ENCODE data around the gene CABLES1.
A peak's percentile ranks its signal among the peaks of the same experiment; 100 is the strongest.
"Not testable (repeated sequence)": the region's sequence is repeated elsewhere in the genome, so short reads cannot be mapped to it uniquely, and the experiment has no call there.

CABLES1 gene, protein sequence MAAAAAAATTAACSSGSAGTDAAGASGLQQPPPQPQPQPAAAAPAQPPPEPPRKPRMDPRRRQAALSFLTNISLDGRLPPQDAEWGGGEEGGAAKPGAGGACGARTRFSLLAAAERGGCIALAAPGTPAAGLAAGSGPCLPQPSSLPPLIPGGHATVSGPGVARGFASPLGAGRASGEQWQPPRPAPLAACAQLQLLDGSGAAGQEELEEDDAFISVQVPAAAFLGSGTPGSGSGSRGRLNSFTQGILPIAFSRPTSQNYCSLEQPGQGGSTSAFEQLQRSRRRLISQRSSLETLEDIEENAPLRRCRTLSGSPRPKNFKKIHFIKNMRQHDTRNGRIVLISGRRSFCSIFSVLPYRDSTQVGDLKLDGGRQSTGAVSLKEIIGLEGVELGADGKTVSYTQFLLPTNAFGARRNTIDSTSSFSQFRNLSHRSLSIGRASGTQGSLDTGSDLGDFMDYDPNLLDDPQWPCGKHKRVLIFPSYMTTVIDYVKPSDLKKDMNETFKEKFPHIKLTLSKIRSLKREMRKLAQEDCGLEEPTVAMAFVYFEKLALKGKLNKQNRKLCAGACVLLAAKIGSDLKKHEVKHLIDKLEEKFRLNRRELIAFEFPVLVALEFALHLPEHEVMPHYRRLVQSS

DNA sequence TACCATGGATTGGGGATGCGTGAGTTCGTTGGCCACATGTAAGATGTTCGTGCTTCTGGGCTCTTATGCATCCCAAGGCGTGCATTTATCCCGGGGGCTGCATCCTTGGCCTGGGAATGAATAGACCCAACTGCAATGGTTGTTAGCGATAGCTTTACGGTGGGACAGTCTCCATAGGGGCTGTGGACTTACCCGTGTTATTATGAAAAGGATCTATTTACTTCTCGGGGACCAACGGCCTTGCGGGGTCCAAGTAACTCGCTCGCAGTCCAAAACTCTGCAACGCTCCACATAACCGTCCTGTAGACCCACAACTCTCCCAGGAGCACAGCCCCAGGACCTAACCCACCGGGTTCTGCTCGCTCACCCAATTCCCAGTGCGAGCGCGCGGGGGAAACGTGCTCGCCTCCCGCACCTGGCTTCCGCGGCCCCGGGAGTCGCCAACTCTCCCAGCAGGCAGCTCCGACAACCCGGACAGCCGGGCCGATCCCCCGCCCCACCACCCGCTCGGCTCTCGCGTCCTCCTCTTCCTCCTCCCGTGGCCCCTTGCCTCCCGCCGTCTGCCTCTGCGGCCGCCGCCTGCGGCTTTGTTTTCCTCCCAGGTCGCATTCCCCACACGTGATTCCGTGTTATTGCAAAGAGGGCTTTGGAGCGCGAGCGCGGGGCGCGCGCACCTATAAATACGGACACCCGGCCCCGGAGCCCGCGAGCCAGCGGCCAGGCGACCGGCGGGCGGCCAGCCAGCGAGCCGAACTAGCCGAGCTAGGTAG lies at the start of gene CABLES1:
Gene CABLES1 (plus strand): TSS at position 706 of the 770 bp plus-strand sequence. CDS start 278 bp downstream, outside the sequence.
- peak; percentile 8 for DNase-seq

DNA sequence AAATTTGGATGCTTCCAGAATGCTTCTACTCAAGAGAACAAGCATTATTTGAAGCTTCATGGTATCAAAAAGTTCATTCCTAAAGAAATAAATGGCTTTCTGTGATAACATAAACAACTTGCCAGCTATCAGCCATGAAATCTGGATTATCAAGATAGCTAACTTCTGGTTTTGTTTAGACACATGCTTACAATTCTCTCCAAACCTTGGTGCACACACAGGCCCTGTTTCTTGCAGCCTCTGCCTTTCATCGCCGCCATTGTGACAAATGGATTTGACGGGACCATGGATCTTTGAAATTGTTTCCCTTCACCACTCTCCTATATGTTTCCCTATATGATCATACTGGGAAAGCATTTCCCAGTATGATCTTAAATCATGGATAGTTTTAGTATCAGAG lies 47.9 kb upstream of the CABLES1 start:
- DNase-seq, result no peak

DNA sequence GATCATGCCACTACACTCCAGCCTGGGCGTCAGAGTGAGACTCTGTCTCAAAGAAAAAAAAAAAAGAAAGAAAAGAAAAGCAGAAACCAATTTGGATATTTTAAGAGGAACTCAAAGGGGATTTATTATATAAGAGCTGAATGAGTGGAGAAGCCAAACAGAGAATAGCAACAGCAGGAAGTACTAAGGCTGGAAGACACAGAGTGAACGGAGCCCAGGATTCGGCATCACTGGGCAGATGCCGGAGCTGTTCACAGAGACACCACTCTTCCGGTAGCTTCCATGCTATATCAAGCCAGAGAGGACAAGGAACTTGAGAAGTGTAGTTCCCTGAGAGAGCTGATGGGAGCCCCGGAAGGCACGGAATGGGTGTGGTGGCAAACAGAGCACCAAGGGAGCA lies 47.0 kb upstream of the CABLES1 start:
- no peak for DNase-seq

DNA sequence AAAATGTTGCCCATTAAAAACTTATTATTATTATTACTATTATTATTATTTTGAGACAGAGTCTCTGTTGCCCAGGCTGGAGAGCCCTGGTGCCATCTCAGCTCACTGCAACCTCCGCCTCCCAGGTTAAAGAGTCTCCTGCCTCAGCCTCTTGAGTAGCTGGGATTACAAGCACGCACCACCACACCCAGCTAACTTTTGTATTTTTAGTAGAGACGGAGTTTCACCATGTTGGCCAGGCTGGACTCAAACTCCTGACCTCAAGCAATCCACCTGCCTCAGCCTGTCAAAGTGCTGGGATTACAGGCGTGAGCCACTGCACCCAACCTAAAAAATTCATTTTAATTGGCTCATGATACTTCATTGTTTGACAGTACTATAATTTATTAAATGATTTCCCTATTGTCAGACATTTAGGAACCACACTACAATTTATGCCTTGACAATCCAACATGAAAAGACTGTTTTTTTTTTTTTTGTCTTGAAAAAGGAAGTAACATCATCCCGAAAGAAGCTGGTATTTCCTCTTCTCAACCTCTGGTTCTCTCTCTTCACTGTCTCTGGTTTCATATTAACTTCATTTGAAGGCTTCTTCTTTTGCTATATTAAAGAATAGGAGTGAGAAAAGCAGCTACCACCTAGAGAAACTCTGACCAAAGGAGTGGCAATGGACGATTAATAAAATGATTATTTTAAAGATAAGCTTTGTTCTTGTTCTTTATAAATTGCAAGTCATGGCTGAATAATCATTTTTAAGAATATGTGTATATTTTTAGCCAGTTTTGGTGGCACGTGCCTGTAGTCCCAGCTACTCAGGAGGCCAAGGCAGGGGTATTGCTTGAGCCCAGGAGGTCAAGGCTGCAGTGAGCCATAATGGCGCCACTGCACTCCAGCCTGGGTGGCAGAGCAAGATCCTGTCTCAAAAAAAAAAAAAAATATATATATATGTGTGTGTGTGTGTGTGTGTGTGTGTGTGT lies 44.0 kb upstream of the CABLES1 start:
- DNase-seq, result not testable (repeated sequence)

DNA sequence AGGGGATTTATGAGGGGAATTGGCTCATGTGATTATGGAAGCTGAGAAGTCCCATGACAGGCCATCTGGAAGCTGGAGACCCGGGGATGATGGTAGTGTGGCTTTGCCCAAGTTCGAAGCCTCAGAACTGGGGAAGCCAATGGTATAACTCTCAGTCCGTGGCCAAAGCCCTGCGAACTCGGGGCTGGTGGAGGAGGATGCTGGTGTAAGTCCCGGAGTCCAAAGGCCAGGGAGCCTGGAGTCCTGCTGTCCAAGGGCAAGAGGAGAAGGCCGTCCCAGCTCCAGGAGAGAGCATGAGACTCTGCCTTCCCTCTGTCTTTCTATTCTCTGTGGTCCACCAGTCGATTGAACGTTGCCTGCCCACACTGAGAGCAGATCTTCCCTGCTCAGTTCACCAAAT lies 43.2 kb upstream of the CABLES1 start:
- DNase-seq, result no peak

DNA sequence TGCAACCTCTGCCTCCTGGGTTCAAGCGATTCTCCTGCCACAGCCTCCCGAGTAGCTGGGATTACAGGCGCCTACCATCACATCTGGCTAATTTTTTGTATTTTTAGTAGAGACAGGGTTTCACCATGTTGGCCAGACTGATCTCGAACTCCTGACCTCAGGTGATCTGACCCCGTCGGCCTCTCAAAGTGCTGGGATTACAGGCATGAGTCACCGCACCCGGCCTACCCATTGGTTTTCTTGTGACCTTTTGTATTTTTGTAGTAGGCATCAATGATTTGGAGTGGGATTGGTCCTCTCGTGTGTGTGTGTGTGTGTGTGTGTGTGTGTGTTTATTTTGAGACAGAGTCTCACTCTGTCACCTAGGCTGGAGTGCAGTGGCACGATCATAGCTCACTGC lies 42.2 kb upstream of the CABLES1 start:
- DNase-seq, result not testable (repeated sequence)

DNA sequence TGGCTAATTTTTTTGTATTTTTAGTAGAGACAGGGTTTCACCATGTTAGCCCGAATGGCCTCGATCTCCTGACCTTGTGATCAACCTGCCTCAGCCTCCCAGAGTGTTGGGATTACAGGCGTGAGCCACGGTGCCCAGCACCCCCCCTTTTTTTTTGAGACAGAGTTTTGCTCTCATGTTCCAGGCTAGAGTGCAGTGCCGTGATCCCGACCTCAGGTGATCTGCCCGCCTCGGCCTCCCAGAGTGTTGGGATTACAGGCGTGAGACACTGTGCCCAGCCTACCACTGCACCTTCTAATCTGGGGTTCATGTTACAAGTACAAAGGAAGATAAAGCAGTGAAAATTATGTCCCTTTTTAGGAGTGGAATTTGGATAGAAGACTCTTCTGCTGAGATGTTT lies 41.5 kb upstream of the CABLES1 start:
- DNase-seq, result no peak

DNA sequence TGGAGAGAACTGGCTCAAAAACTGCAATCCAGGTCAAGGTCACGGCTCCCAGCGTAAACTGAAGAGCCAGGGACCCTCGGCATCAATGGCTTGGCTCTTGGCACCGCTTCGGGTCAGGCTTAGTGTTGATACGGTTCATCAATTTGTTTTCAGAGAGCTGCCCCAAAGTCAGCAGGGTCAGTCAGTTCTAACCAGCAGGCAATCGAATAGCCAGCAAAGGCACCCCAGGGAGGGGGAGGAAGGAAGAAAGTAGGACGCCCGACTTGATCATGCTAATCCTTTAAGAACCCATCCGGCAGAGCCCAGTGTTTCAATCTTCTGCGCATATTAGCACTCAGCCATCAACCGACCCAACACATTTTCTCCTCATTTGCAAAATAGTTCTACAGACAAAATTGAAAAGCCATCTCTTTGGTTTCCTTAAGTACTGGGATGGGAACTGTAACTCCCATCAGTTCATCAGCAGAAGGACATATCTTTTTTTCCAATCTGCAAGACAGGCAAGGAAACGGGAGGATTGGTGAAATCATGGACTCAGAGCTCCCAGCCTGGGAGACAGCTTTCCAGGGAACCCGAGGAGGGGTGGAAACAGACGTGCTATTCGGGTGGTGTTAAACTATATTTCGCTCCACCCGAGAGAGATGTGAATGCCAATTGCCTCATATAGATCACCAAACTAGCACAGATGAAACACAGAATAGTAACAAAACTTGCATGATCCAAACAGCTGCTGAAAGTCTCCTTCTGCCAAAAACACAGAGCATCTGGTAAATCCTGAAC lies 40.7 kb upstream of the CABLES1 start:
- no peak for DNase-seq

DNA sequence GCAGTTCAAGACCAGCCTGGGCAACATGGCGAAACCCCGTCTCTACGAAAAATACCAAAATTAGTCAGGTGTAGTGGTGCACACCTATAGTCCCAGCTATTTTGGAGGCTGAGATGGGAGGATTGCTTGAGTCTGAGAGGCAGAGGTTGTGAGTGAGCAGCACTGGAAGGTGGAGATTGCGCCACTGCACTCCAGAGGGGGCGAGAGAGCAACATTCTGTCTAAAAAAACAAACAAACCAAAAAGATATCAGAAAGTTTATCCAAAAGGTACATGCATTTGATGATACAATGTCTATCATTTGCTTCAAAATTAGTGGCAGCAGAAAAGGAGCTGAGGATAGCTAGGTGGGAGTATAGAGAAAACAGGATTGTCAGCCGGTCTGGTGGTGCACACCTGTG lies 39.8 kb upstream of the CABLES1 start:
- DNase-seq, result no peak

DNA sequence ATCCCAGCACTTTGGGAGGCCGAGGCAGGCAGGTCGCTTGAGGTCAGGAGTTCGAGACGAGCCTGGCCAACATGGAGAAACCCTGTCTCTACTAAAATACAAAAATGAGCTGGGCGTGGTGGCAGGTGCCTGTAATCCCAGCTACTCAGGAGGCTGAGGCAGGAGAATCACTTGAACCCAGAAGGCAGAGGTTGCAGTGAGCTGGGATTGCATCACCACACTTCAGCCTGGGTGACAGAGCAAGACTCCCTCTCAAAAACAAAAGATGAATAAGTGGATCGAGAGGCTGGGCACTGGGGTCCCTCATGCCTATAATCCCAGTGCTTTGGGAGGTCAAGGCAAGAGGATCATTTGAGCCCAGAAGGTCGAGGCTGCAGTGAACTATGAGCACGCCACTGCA lies 38.3 kb upstream of the CABLES1 start:
- DNase-seq, result not testable (repeated sequence)

DNA sequence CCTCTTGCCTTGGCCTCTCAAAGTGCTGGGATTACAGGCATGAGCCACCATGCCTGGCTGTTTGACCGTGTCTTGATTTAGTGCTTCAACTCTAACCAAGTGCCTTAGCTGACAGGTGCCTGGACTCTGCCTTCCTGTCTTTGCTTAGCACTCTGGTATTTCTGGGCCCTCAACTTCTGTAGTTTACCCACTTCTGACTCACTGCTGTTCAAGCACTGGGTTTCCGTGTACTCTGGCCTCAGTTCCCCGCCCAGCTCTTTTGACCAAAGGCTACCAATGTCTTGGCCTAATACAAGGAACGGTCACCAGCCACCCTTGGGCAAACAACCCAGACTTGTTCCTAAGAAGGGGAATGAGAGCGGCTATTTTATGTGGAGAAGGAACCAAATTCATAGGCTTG lies 35.7 kb upstream of the CABLES1 start:
- DNase-seq, result no peak

DNA sequence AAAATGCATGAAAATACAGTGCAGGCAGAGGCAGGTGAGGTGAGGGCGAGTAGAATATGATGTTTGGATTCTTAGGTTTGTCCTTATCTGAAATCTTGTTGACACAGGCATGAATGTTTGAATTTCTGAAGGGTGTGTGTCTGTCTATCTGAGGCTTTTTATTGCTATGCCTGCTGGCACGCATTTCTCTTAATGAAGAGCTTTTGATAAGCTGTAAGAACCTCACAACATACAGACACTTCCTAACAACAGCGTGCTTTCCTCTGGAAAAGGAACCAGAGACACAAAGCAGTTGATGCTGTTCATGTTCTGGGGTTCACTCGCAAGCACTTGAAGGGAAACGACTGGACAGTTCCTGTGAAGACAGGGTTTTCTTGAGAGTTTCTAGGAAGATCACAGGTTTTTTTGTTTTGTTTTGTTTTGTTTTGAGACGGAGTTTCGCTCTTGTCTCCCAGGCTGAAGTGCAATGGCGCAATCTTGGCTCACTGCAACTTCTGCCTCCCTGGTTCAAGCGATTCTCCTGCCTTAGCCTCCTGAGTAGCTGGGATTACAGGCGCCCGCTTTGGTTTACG lies 33.3 kb upstream of the CABLES1 start:
- no peak for DNase-seq

DNA sequence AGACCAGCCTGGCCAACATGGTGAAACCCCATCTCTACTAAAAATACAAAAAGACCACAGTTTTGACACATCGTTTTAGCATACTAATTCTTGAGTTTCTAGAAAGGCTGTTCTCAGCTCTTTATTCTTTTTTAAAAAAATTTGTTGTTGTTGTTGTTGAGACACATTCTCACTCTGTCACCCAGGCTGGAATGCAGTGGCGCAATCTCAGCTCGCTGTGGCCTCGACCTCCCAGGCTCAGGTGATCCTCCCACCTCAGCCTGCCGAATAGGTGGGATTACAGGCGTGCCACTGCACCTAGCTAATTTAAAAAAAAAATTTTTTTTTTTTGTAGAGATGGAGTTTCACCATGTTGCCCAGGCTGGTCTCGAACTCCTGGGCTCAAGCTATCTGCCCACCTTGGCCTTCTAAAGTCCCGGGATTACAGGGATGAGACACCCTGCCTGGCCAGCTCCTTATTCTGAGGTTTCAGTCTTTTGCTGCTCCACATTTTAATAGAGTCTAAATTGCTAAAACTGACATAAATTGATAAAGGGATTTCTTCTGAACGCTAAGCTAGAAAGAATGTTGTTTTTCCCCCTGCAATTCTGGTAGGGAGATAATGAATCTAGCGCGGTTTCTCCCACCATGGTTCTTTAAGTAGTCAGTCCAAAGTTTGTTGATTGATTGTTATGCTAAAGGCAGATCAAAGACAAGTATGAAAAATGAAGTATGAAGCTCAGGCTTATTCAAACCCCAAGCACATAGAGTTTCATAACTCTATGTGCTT lies 32.6 kb upstream of the CABLES1 start:
- no peak for DNase-seq

DNA sequence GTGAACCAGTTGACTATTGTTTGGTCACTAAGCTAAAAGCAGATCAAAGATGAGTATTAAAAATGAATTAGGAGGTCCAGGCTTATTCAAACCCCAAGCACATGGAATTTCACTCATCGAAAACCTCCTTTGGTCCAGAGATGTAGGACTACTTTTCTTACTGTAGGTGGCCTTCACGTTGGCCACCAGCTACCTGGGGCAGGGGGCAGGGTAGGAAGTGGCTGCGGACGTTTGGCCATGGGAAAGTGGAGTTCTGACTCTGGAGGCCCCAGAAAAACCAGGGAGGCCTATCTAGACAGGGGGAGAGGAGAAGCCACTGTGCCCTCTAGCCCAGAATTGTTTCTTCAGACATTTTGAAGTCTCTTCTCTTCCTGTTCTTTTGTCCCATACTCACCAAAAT lies 31.8 kb upstream of the CABLES1 start:
- no peak for DNase-seq

DNA sequence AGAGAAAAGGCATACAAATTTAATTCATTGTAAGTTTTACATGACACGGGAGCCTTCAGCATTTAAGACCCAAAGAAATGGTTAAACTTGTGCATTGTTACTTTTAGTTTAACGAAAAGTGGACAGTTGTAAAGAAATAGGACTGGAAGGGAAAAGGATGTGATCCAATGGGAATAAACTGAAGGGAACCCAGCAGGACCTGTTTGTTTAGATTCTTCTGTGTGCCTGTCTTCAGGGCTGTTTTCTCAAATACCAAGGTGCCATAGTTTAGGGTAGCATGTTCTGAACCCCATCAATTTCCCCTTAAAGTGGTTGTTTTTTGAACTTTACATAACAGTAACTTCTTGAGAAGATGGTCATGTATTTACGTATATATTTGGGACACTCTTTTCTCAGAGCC lies 30.3 kb upstream of the CABLES1 start:
- no peak for DNase-seq

DNA sequence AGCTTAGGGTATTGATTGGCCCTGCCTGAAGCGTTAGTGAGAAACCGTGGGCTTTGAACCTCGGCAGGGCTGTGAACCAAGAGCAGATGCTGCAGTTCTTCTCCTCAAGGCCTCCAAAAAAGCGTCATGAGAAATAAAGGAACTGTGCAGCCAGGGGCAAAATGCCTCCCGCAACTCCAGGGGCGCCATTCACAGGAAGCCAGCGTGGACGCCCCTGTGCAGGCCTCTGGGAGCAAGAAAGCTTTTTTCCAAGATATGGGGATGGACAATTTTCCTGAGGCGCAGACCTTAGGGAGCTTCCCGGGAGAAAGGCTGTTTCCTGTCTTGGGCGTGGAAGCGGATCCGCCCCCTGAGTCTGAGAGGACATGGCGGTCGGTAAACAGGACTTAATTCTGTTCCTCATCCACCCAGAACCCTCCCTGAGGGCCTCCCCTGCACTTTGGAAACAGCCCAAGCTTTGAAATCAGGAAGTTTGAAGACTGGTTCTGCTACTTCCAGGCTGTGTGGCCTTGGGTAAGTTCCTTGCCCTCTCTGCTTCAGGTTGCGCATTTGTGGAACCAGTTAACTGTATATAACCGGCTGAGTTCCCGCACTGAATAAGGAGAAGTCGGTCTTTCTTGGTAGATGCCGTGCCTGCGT lies 29.6 kb upstream of the CABLES1 start:
- DNase-seq, result no peak

DNA sequence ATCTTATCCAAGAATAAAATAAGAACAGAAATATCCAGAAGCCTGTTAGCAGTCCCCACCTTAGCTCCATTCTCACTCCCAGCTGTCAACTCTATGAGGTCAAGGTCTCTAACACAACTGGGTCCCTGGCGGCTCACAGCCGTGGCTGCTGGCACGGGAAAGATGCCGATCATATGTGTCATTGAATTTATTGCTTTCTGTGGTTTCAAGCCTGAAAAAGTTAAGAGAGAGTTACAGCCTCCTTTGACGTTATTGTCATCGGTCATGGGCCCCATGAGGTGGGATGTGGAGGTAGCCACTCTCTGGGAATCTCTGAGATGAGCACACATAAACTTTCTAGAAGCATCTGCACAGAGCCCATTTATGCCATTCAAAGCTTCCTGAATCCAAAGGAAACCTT lies 28.7 kb upstream of the CABLES1 start:
- no peak for DNase-seq

DNA sequence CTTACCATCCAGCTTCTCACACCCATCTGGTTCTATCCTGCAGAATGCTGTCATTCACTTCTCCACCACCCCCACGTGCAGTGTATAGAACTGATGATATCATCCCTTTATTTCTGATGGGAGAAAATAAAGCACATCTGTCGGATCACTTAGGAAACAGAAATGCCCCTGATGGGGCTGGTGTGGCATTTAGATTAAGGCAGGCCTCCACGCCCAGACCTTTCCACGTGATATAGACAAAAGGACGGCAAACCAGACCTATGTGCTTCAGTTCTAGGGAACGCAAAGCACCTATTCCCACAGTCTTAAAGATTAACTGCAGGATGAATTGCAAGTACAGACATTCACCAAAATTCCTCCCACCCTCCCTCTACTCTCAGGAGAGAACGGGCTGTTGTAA lies 27.6 kb upstream of the CABLES1 start:
- DNase-seq, result no peak

DNA sequence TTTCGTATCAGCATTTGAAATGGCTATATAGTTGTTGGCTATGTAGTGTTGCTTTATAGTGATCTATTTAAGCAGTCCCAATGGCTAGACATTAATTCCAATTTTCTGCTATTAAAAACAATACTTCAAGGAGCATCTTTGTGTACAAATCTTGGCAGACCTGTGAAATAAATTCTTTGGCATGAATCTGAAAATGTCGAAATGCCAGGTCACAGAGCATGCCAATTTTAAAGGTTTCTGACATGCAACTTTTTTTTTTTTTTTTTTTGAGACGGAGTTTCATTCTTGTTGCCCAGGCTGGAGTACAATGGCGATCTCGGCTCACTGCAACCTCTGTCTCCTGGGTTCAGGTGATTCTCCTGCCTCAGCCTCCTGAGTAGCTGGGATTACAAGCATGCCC lies 26.8 kb upstream of the CABLES1 start:
- DNase-seq, result no peak

DNA sequence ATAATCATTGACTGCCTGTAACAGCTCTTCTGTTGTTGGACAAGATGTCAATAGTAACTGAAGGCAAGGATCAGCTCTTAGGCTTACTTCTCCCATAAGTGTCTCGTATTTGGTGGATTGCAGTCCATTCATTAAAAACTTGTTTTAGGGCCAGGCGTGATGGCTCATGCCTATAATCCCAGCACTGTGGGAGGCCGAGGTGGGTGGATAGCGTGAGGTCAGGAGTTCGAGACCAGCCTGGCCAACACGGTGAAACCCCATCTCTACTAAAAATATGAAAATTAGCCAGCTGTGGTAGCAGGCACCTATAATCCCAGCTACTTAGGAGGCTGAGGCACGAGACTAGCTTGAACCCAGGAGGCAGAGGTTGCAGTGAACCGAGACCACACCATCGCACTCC lies 26.1 kb upstream of the CABLES1 start:
- DNase-seq, result not testable (repeated sequence)
